Smooth muscle cell (in vitro differentiated cells): ENCODE results near the gene USP12. TPM values are rescaled to one million over a fixed set of nuclear protein-coding genes. Genes with fewer than 3 reads are reported as not detected.

Experiments used
- DNase-seq: peaks from one replicate; lab custom pipeline; 2025; ENCODE audit not compliant: unreplicated experiment; lab: John Stamatoyannopoulos, UW
- H2AFZ ChIP-seq: fragments of 200-600 bp; sonication (generic); 2 replicates; pipeline ENCODE4 v1.6.0; 2016; ENCODE audit warnings: antibody characterized with exemption, low read depth, mild to moderate bottlenecking
- H3F3A ChIP-seq: fragments of 200-600 bp; sonication (generic); 2 replicates; pipeline ENCODE4 v1.6.0; 2017; ENCODE audit warnings: antibody characterized with exemption, low read depth
- H3K27ac ChIP-seq: fragments of 200-600 bp; sonication (generic); 2 replicates; pipeline ENCODE4 v1.5.1; 2016; ENCODE audit warnings: low read depth, mild to moderate bottlenecking
- H3K27me3 ChIP-seq: fragments of 200-600 bp; sonication (generic); 2 replicates; pipeline ENCODE4 v1.6.1; 2016; ENCODE audit warnings: low read depth, mild to moderate bottlenecking
- H3K36me3 ChIP-seq: fragments of 200-600 bp; sonication (generic); 2 replicates; pipeline ENCODE4 v1.5.1; 2016; ENCODE audit warnings: low read depth
- H3K4me1 ChIP-seq: fragments of 200-600 bp; sonication (generic); 2 replicates; pipeline ENCODE4 v1.5.1; 2016; ENCODE audit warnings: low read depth
- H3K4me2 ChIP-seq: fragments of 200-600 bp; sonication (generic); 2 replicates; pipeline ENCODE4 v1.6.0; 2016; ENCODE audit warnings: mild to moderate bottlenecking
- H3K4me3 ChIP-seq: fragments of 200-600 bp; sonication (generic); 2 replicates; pipeline ENCODE4 v1.5.1; 2016; ENCODE audit warnings: mild to moderate bottlenecking
- H3K79me2 ChIP-seq: fragments of 200-600 bp; sonication (generic); 2 replicates; pipeline ENCODE4 v1.6.0; 2016; ENCODE audit warnings: low read depth, mild to moderate bottlenecking
- H3K9ac ChIP-seq: fragments of 200-600 bp; sonication (generic); 2 replicates; pipeline ENCODE4 v1.6.0; 2016; ENCODE audit warnings: low read depth
- H3K9me3 ChIP-seq: fragments of 200-600 bp; sonication (generic); replicated peaks from 2 replicates; pipeline ENCODE4 v1.5.1; 2016; ENCODE audit warnings: low read depth
- H4K20me1 ChIP-seq: fragments of 200-600 bp; sonication (generic); 2 replicates; pipeline ENCODE4 v1.6.0; 2016; ENCODE audit warnings: low read depth
- CTCF ChIP-seq: fragments of 200-600 bp; sonication (generic); IDR thresholded peaks from 2 replicates; pipeline ENCODE4 v1.5.1; 2017; ENCODE audit warnings: borderline replicate concordance, mild to moderate bottlenecking, antibody characterized with exemption; ENCODE audit not compliant: insufficient read depth, poor library complexity, severe bottlenecking
- WGBS: methylation state at CpG from one replicate; pipeline ENCODE4 v1.1.7; 2016; ENCODE audit warnings: low lambda C conversion rate; 5-methylcytosine and 5-hydroxymethylcytosine counted together
- polyA plus RNA-seq: library from polyadenylated mRNA; unstranded; fragments of >200 nt; fragmentation: Nextera tagmentation; extraction: Ambion mirVana; gene quantifications from 2 replicates; pipeline ENCODE4 v1.2.1, GENCODE V29; 2016
- total RNA-seq: library from RNA; depleted of rRNA; stranded (reverse); fragments of >200 nt; gene quantifications from 2 replicates; pipeline ENCODE4 v1.2.3, GENCODE V29; 2014

The USP12 gene
- total and polyA plus RNA-seq, 2 experiments from 2014 or later: 11.3 to 19.9 TPM

GRCh38 chr13:27199211-27199610 lies 27.6 kb upstream of the USP12 start:
- Histone ChIP-seq H3K4me3 (no peak overlapping the region), H3K79me2 (no peaks in the 10 kb centered on the region), H3K27me3 (no peaks in the 10 kb centered on the region), H3K9ac (no peak overlapping the region), H2AFZ (no peak overlapping the region), H3K9me3 (no peaks in the 10 kb centered on the region), H3K36me3 (no peaks in the 10 kb centered on the region), H3K4me2 (no peak overlapping the region), H3F3A (peaks cover 4% of the 10 kb centered on the region), H3K27ac (no peak overlapping the region), H4K20me1 (no peaks in the 10 kb centered on the region), H3K4me1 (peaks cover 7% of the 10 kb centered on the region)
- no peak for TF ChIP-seq CTCF
- no peak for DNase-seq
- WGBS: 100% methylated on average over 3 of the region's 3 CpGs

GRCh38 chr13:27194895-27195764 lies 23.5 kb upstream of the USP12 start:
- no peak overlapping the region for H3K9ac ChIP-seq
- no peak overlapping the region for H3K4me3 ChIP-seq
- peaks cover 4% of the 10 kb centered on the region for H3F3A ChIP-seq
- H3K27ac ChIP-seq: peak overlapping the region; percentile 70
- TF ChIP-seq CTCF: no peak
- peaks cover 7% of the 10 kb centered on the region for H3K4me1 ChIP-seq
- 37% methylated on average over 9 of the region's 9 CpGs for WGBS
- H3K36me3 ChIP-seq: no peaks in the 10 kb centered on the region
- H2AFZ ChIP-seq: no peak overlapping the region
- DNase-seq: no peak
- no peak overlapping the region for H3K4me2 ChIP-seq
- H3K79me2 ChIP-seq: no peaks in the 10 kb centered on the region
- H4K20me1 ChIP-seq: no peaks in the 10 kb centered on the region
- no peaks in the 10 kb centered on the region for H3K9me3 ChIP-seq
- H3K27me3 ChIP-seq: no peaks in the 10 kb centered on the region

- Histone ChIP-seq H3K9me3 (no peaks in the 10 kb centered on the region), H3K36me3 (no peaks in the 10 kb centered on the region), H3K9ac (no peak overlapping the region), H3K79me2 (no peaks in the 10 kb centered on the region), H3K27me3 (no peaks in the 10 kb centered on the region), H3F3A (peaks cover 4% of the 10 kb centered on the region), H3K27ac (no peak overlapping the region), H4K20me1 (no peaks in the 10 kb centered on the region), H2AFZ (no peak overlapping the region), H3K4me2 (no peak overlapping the region), H3K4me3 (no peak overlapping the region), H3K4me1 (peaks cover 7% of the 10 kb centered on the region)
- no peak for TF ChIP-seq CTCF
- no peak for DNase-seq
- 64% methylated on average over 3 of the region's 3 CpGs for WGBS
Measured at GRCh38 chr13:27194209-27194608, 22.6 kb upstream of the USP12 start.

- DNase-seq: no peak
- WGBS: 95% methylated on average over 10 of the region's 10 CpGs
- H3K36me3 ChIP-seq: no peaks in the 10 kb centered on the region
- H3K4me2 ChIP-seq: no peak overlapping the region
- no peak overlapping the region for H3K4me3 ChIP-seq
- H2AFZ ChIP-seq: no peak overlapping the region
- H3K27me3 ChIP-seq: no peaks in the 10 kb centered on the region
- H3K27ac ChIP-seq: no peak overlapping the region
- no peak overlapping the region for H3K9ac ChIP-seq
- no peaks in the 10 kb centered on the region for H4K20me1 ChIP-seq
- peaks cover 4% of the 10 kb centered on the region for H3F3A ChIP-seq
- no peaks in the 10 kb centered on the region for H3K9me3 ChIP-seq
- H3K4me1 ChIP-seq: peaks cover 7% of the 10 kb centered on the region
- H3K79me2 ChIP-seq: no peaks in the 10 kb centered on the region
- no peak for TF ChIP-seq CTCF
Measured at GRCh38 chr13:27193496-27193895, 21.9 kb upstream of the USP12 start.
